HG03196 (cell line): ENCODE data around the gene PRR13.

Experiments
- ATAC-seq: cut with Tn5 transposase; IDR thresholded peaks from one replicate; pipeline ENCODE4 v1.9.1; 2021; ENCODE audit not compliant: unreplicated experiment

The PRR13 gene

GRCh38 chr12:53492188-53492587 is 50.7 kb downstream of the PRR13 start:
- ATAC-seq = no peak

GRCh38 chr12:53492830-53493609 is 51.5 kb downstream of the PRR13 start:
- peak; percentile 78 for ATAC-seq

GRCh38 chr12:53493610-53494391 is 52.3 kb downstream of the PRR13 start:
- ATAC-seq = no peak
